Activated naive CD4-positive, alpha-beta T cell treated with anti-CD3 and anti-CD28 coated beads, Interleukin-2, amount 50 U/mL, for 16 hours (primary cell): Measurements from ENCODE around the gene MAP6.
A peak's percentile ranks its signal among the peaks of the same experiment; 100 is the strongest.

ENCODE experiments used
- DNase-seq: peaks from one replicate; pipeline ENCODE4 v3.0.0-alpha.2; 2020

MAP6 gene

GRCh38 chr11:75565916-75566762, 102.7 kb downstream of the MAP6 start:
- no peak for DNase-seq

GRCh38 chr11:75565221-75565814, 103.5 kb downstream of the MAP6 start:
- no peak for DNase-seq

GRCh38 chr11:75563978-75564552, 104.8 kb downstream of the MAP6 start:
- DNase-seq: no peak

- DNase-seq: no peak
Measured at GRCh38 chr11:75563501-75563977, 105.3 kb downstream of the MAP6 start.

GRCh38 chr11:75562836-75563484, 105.9 kb downstream of the MAP6 start:
- DNase-seq: no peak

- DNase-seq: peak; percentile 69
Measured at GRCh38 chr11:75562048-75562835, 106.6 kb downstream of the MAP6 start, which contains the start of gene SERPINH1. Gene SERPINH1, plus strand, starts transcription at chr11:75562253. Its CDS starts 4,097 bp downstream, at chr11:75566350.

GRCh38 chr11:75561426-75562047, 107.3 kb downstream of the MAP6 start:
- no peak for DNase-seq

- DNase-seq: no peak
Measured at GRCh38 chr11:75560644-75561043, 108.2 kb downstream of the MAP6 start.

GRCh38 chr11:75558939-75559843, 109.6 kb downstream of the MAP6 start:
- DNase-seq: no peak

- no peak for DNase-seq
Measured at GRCh38 chr11:75557666-75558494, 111.0 kb downstream of the MAP6 start.

GRCh38 chr11:75556275-75556674, 112.6 kb downstream of the MAP6 start:
- DNase-seq: no peak

GRCh38 chr11:75555079-75555811, 113.6 kb downstream of the MAP6 start:
- DNase-seq: no peak

- no peak for DNase-seq
Measured at GRCh38 chr11:75554258-75555022, 114.4 kb downstream of the MAP6 start.

GRCh38 chr11:75553889-75554257, 115.0 kb downstream of the MAP6 start:
- DNase-seq: no peak

GRCh38 chr11:75553182-75553581, 115.7 kb downstream of the MAP6 start:
- no peak for DNase-seq

- DNase-seq: no peak
Measured at GRCh38 chr11:75549370-75549958, 119.4 kb downstream of the MAP6 start.

- DNase-seq: no peak
Measured at GRCh38 chr11:75548595-75549272, 120.1 kb downstream of the MAP6 start.
